A172 (cell line): ENCODE measurements around the gene CPEB4. TPM values are rescaled to one million over a fixed set of nuclear protein-coding genes. Genes with fewer than 3 reads are reported as not detected.
A peak's percentile ranks its signal among the peaks of the same experiment; 100 is the strongest.

ENCODE experiments used
- DNase-seq: peaks from one replicate; pipeline ENCODE4 v3.0.0-alpha.2; 2015; ENCODE audit warnings: low spot score
- total RNA-seq: library from RNA; depleted of rRNA; stranded (reverse); fragments of >200 nt; shearing (Covaris generic); gene quantifications from 2 replicates; pipeline ENCODE4 v1.2.3, GENCODE V29; 2014

CPEB4 gene
- total RNA-seq, 1 experiment from 2014 or later = 25.9 TPM

GRCh38 chr5:173858670-173859407, 29.3 kb upstream of the CPEB4 start:
- DNase-seq = no peak

GRCh38 chr5:173859408-173860159, 28.6 kb upstream of the CPEB4 start:
- peak; percentile 32 for DNase-seq

- no peak for DNase-seq
Observed at GRCh38 chr5:173862047-173862477, 26.1 kb upstream of the CPEB4 start.

- no peak for DNase-seq
Observed at GRCh38 chr5:173863359-173863758, 24.8 kb upstream of the CPEB4 start.

GRCh38 chr5:173864126-173865050, 23.8 kb upstream of the CPEB4 start:
- DNase-seq = no peak

- DNase-seq = no peak
Observed at GRCh38 chr5:173866243-173866857, 21.8 kb upstream of the CPEB4 start.

GRCh38 chr5:173866858-173867679, 21.1 kb upstream of the CPEB4 start:
- DNase-seq = no peak

GRCh38 chr5:173868096-173868880, 19.9 kb upstream of the CPEB4 start:
- DNase-seq = no peak

- DNase-seq = no peak
Observed at GRCh38 chr5:173869316-173869715, 18.8 kb upstream of the CPEB4 start.

GRCh38 chr5:173872957-173873305, 15.2 kb upstream of the CPEB4 start:
- no peak for DNase-seq

- no peak for DNase-seq
Observed at GRCh38 chr5:173873306-173873922, 14.7 kb upstream of the CPEB4 start.

GRCh38 chr5:173875189-173875588, 13.0 kb upstream of the CPEB4 start:
- no peak for DNase-seq

- DNase-seq = no peak
Observed at GRCh38 chr5:173878224-173878967, 9.8 kb upstream of the CPEB4 start.

GRCh38 chr5:173880306-173880985, 7.7 kb upstream of the CPEB4 start:
- peak; percentile 30 for DNase-seq

- DNase-seq = peak; percentile 72
Observed at GRCh38 chr5:173881811-173882575, 6.2 kb upstream of the CPEB4 start.

- DNase-seq = peak; percentile 41
Observed at GRCh38 chr5:173882632-173883031, 5.5 kb upstream of the CPEB4 start.

- DNase-seq = no peak
Observed at GRCh38 chr5:173883347-173883924, 4.7 kb upstream of the CPEB4 start.
